ENCODE results near the gene TANGO6.

GRCh38 chr16:68954911-68955635, 111.7 kb downstream of the TANGO6 start:
- TF ChIP-seq, protein P1, sequence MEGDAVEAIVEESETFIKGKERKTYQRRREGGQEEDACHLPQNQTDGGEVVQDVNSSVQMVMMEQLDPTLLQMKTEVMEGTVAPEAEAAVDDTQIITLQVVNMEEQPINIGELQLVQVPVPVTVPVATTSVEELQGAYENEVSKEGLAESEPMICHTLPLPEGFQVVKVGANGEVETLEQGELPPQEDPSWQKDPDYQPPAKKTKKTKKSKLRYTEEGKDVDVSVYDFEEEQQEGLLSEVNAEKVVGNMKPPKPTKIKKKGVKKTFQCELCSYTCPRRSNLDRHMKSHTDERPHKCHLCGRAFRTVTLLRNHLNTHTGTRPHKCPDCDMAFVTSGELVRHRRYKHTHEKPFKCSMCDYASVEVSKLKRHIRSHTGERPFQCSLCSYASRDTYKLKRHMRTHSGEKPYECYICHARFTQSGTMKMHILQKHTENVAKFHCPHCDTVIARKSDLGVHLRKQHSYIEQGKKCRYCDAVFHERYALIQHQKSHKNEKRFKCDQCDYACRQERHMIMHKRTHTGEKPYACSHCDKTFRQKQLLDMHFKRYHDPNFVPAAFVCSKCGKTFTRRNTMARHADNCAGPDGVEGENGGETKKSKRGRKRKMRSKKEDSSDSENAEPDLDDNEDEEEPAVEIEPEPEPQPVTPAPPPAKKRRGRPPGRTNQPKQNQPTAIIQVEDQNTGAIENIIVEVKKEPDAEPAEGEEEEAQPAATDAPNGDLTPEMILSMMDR (IDR thresholded peaks at IDR 0.05) = no peak
- TF ChIP-seq POLR2A (IDR thresholded peaks at IDR 0.05) = no peak
